WTC11 (cell line): ENCODE results near the gene AKT1. TPM values are rescaled to one million over a fixed set of nuclear protein-coding genes. Genes with fewer than 3 reads are reported as not detected.

Experiments
- ATAC-seq: fragments of 200-7000 bp; cut with Tn5 transposase; 2 replicates; pipeline ENCODE4 v1.10.0; 2021; ENCODE audit warnings: mild to moderate bottlenecking, moderate library complexity
- CTCF ChIA-PET: fragments of 300-600 bp; sonication (Branson Sonifier 250); formaldehyde crosslinking; loops from one replicate; lab custom pipeline; 2021; ENCODE audit warnings: antibody characterized with exemption; lab: Charles Lee
- POLR2A ChIA-PET: fragments of 350-600 bp; sonication (Branson Sonifier 250); formaldehyde crosslinking; loops from one replicate; lab custom pipeline; 2021; ENCODE audit warnings: antibody characterized with exemption; lab: Charles Lee
- DNase-seq: peaks from one replicate; pipeline ENCODE4 v3.0.0; 2021; ENCODE audit warnings: low spot score
- H3K27ac Mint-ChIP-seq: 2 replicates; pipeline ENCODE4 v1.8.0; 2021; ENCODE audit warnings: mixed read lengths
- H3K27me3 Mint-ChIP-seq: 2 replicates; pipeline ENCODE4 v1.8.0; 2021; ENCODE audit warnings: low read depth, mild to moderate bottlenecking, moderate library complexity, mixed read lengths
- H3K36me3 Mint-ChIP-seq: 2 replicates; pipeline ENCODE4 v1.8.0; 2021; ENCODE audit warnings: mixed read lengths
- H3K4me1 Mint-ChIP-seq: 2 replicates; pipeline ENCODE4 v1.8.0; 2022; ENCODE audit warnings: mixed read lengths
- H3K4me3 Mint-ChIP-seq: 2 replicates; pipeline ENCODE4 v1.8.0; 2021; ENCODE audit warnings: mild to moderate bottlenecking, moderate library complexity, mixed read lengths
- H3K9me3 Mint-ChIP-seq: 2 replicates; pipeline ENCODE4 v1.8.0; 2021; ENCODE audit warnings: mixed read lengths
- CREB1 ChIP-seq: sonication (generic); formaldehyde crosslinking; IDR thresholded peaks from 2 replicates; pipeline ENCODE4 v1.8.0; 2023; ENCODE audit warnings: mild to moderate bottlenecking, missing genetic modification reagents
- FOXK1 ChIP-seq: sonication (generic); formaldehyde crosslinking; IDR thresholded peaks from 2 replicates; pipeline ENCODE4 v1.8.0; 2022; ENCODE audit warnings: mild to moderate bottlenecking, moderate library complexity, missing genetic modification reagents
- GRHL2 ChIP-seq: fragments of 250-450 bp; sonication (Bioruptor Pico); IDR thresholded peaks from 2 replicates; pipeline ENCODE4 v1.8.0; 2022; ENCODE audit warnings: mild to moderate bottlenecking, moderate library complexity; ENCODE audit not compliant: insufficient replicate concordance, severe bottlenecking
- MXD4 ChIP-seq: fragments of 250-450 bp; sonication (Bioruptor Pico); IDR thresholded peaks from 2 replicates; pipeline ENCODE4 v1.8.0; 2021; ENCODE audit warnings: mild to moderate bottlenecking, moderate library complexity, borderline replicate concordance
- NFE2L1 ChIP-seq: sonication (generic); formaldehyde crosslinking; IDR thresholded peaks from 2 replicates; pipeline ENCODE4 v1.8.1; 2023; ENCODE audit warnings: missing genetic modification reagents
- NR3C1 ChIP-seq: sonication (generic); formaldehyde crosslinking; conservative IDR thresholded peaks from 2 replicates; pipeline ENCODE4 v1.8.1; 2023; ENCODE audit warnings: low read depth, mild to moderate bottlenecking, missing genetic modification reagents
- OVOL2 ChIP-seq: fragments of 250-450 bp; sonication (Bioruptor Pico); IDR thresholded peaks from 2 replicates; pipeline ENCODE4 v1.9.0; 2021; ENCODE audit warnings: mild to moderate bottlenecking, borderline replicate concordance
- PRRX2 ChIP-seq: fragments of 250-450 bp; sonication (Bioruptor Pico); IDR thresholded peaks from 2 replicates; pipeline ENCODE4 v1.8.0; 2021; ENCODE audit warnings: mild to moderate bottlenecking
- TCF7 ChIP-seq: sonication (generic); formaldehyde crosslinking; IDR thresholded peaks from 2 replicates; pipeline ENCODE4 v1.8.0; 2022; ENCODE audit warnings: mild to moderate bottlenecking, low read depth, missing genetic modification reagents, moderate library complexity
- ZNF416 ChIP-seq: fragments of 250-450 bp; sonication (Bioruptor Pico); IDR thresholded peaks from 2 replicates; pipeline ENCODE4 v1.9.0; 2021; ENCODE audit warnings: mild to moderate bottlenecking, inconsistent platforms
- total RNA-seq: library from RNA; stranded (reverse); gene quantifications from 3 replicates; pipeline ENCODE4 v1.2.3, GENCODE V29; 2021
- TF ChIP-seq, protein P1 (sequence below): fragments of 250-450 bp; sonication (Bioruptor Pico); IDR thresholded peaks from 2 replicates; pipeline ENCODE4 v1.9.0; 2021; ENCODE audit warnings: mild to moderate bottlenecking, borderline replicate concordance
- TF ChIP-seq, protein P2 (sequence below): sonication (generic); formaldehyde crosslinking; IDR thresholded peaks from 2 replicates; pipeline ENCODE4 v1.8.0; 2022; ENCODE audit warnings: mild to moderate bottlenecking, missing genetic modification reagents
- TF ChIP-seq, protein P3 (sequence below): fragments of 250-450 bp; sonication (Bioruptor Pico); conservative IDR thresholded peaks from 2 replicates; pipeline ENCODE4 v1.9.0; 2021; ENCODE audit warnings: mild to moderate bottlenecking
- TF ChIP-seq, protein P4 (sequence below): fragments of 250-450 bp; sonication (Bioruptor Pico); IDR thresholded peaks from 2 replicates; pipeline ENCODE4 v1.9.0; 2021; ENCODE audit warnings: mild to moderate bottlenecking
- TF ChIP-seq, protein P5 (sequence below): sonication (generic); formaldehyde crosslinking; conservative IDR thresholded peaks from 2 replicates; pipeline ENCODE4 v1.8.1; 2023; ENCODE audit warnings: mild to moderate bottlenecking, low read depth, missing genetic modification reagents, moderate library complexity
- TF ChIP-seq, protein P6 (sequence below): sonication (generic); formaldehyde crosslinking; IDR thresholded peaks from 2 replicates; pipeline ENCODE4 v1.8.0; 2023; ENCODE audit warnings: mild to moderate bottlenecking, missing genetic modification reagents
- TF ChIP-seq, protein P7 (sequence below): sonication (generic); formaldehyde crosslinking; IDR thresholded peaks from 2 replicates; pipeline ENCODE4 v1.8.0; 2023; ENCODE audit warnings: missing genetic modification reagents
- TF ChIP-seq, protein P8 (sequence below): sonication (generic); formaldehyde crosslinking; IDR thresholded peaks from 2 replicates; pipeline ENCODE4 v1.8.0; 2022; ENCODE audit warnings: mild to moderate bottlenecking, missing genetic modification reagents

Gene AKT1
- total RNA-seq, 1 experiment from 2014 or later, result 121 TPM

DNA sequence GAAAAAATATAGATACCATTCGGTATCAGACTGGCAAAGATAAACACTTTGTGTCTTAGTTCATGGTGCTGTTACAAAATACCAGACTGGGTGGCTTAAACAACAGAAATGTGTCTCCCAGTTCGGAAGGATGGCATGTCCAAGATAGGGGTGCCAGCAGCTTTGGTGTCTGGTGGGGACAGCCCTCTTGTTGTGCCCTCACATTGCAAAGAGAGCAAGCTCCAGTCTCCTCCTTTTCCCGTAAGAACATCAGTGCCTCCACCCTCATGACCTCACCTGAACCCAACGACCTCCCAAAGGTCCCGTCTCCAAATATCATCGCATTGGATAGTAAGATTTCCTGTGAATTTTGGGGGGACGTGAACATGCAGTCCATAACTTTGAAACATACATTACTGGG, 17.7 kb upstream of the AKT1 start:
- CTCF ChIA-PET, result no interaction called here
- TF ChIP-seq, protein P1, sequence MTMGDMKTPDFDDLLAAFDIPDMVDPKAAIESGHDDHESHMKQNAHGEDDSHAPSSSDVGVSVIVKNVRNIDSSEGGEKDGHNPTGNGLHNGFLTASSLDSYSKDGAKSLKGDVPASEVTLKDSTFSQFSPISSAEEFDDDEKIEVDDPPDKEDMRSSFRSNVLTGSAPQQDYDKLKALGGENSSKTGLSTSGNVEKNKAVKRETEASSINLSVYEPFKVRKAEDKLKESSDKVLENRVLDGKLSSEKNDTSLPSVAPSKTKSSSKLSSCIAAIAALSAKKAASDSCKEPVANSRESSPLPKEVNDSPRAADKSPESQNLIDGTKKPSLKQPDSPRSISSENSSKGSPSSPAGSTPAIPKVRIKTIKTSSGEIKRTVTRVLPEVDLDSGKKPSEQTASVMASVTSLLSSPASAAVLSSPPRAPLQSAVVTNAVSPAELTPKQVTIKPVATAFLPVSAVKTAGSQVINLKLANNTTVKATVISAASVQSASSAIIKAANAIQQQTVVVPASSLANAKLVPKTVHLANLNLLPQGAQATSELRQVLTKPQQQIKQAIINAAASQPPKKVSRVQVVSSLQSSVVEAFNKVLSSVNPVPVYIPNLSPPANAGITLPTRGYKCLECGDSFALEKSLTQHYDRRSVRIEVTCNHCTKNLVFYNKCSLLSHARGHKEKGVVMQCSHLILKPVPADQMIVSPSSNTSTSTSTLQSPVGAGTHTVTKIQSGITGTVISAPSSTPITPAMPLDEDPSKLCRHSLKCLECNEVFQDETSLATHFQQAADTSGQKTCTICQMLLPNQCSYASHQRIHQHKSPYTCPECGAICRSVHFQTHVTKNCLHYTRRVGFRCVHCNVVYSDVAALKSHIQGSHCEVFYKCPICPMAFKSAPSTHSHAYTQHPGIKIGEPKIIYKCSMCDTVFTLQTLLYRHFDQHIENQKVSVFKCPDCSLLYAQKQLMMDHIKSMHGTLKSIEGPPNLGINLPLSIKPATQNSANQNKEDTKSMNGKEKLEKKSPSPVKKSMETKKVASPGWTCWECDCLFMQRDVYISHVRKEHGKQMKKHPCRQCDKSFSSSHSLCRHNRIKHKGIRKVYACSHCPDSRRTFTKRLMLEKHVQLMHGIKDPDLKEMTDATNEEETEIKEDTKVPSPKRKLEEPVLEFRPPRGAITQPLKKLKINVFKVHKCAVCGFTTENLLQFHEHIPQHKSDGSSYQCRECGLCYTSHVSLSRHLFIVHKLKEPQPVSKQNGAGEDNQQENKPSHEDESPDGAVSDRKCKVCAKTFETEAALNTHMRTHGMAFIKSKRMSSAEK, result no peak
- TF ChIP-seq, protein P2, sequence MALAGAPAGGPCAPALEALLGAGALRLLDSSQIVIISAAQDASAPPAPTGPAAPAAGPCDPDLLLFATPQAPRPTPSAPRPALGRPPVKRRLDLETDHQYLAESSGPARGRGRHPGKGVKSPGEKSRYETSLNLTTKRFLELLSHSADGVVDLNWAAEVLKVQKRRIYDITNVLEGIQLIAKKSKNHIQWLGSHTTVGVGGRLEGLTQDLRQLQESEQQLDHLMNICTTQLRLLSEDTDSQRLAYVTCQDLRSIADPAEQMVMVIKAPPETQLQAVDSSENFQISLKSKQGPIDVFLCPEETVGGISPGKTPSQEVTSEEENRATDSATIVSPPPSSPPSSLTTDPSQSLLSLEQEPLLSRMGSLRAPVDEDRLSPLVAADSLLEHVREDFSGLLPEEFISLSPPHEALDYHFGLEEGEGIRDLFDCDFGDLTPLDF, result no peak
- TF ChIP-seq, protein P3, sequence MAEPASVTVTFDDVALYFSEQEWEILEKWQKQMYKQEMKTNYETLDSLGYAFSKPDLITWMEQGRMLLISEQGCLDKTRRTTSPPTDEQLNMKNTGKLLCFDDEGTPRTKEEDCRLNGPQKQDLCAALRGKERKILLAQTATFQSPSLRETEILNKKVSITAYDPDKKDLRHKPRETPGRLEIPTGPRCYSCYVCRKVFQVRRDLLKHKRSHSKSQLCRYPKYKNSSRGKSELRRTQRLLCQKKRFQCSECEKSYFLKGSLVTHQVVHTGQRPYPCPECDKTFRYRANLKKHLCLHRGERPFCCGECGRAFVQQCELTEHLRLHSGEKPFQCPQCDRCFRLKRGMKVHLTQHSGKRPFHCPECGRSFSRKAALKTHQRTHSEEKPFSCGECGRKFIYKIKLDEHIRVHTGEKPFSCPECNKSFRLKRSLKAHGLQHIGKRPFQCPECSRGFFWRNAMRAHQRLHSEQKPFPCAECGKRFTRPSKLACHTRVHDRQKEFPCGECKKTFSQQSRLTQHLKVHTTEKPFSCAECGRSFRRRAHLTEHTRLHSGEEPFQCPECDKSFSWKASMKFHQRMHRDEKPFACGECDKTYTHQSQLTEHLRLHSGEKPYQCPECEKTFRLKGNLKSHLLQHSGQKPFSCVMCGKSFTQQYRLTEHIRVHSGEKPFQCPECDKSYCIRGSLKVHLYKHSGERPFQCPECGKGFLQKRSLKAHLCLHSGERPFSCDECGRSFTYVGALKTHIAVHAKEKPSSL (CRISPR knock-in tag), result no peak
- TF ChIP-seq FOXK1 (CRISPR knock-in tag) (no peak), MXD4 (no peak), PRRX2 (CRISPR knock-in tag) (no peak)
- TF ChIP-seq, all 79 proteins: peak for 0
- Mint-ChIP-seq H3K9me3 (no peaks in the 10 kb centered on the region), H3K4me1 (peaks cover 10% of the 10 kb centered on the region), H3K36me3 (no peaks in the 10 kb centered on the region; the same call in 1 of the 2 replicates), H3K27me3 (peaks cover 2% of the 10 kb centered on the region; the same call in 1 of the 2 replicates), H3K27ac (no peak overlapping the region), H3K4me3 (no peak overlapping the region)
- POLR2A ChIA-PET, result interaction anchor here (0.7 kb wide), 1 partner anchor 63 kb away, joined by 3 read pairs; no protein-coding TSS in a partner anchor
- DNase-seq (no peak), ATAC-seq (no peak)

DNA sequence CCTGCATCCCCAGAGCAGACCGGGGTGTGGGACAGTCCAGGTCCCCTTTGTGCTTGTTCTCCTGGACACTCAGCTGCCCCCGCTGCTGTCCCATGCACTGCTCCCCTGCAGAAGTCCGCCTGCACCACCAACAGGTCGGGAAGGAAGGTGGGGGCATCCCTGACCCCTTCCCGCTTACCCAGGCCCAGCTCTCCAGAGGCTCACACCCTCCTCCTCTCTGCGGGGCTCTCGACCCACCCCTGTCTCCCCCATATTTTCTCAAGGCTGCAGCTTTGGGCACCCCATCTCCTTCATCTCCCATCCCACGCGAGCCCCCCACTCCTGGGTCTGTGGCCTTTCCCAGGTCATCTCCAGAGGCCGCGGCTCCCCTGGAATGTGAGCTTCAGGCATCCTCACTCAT, 14.8 kb upstream of the AKT1 start:
- Mint-ChIP-seq H3K27ac (no peak overlapping the region), H3K4me1 (peaks cover 4% of the 10 kb centered on the region; the same call in 1 of the 2 replicates), H3K27me3 (peaks cover 4% of the 10 kb centered on the region; the same call in 1 of the 2 replicates), H3K9me3 (peaks cover 11% of the 10 kb centered on the region), H3K36me3 (no peaks in the 10 kb centered on the region), H3K4me3 (no peak overlapping the region)
- POLR2A ChIA-PET, result no interaction called here
- no peak for ATAC-seq
- CTCF ChIA-PET, result no interaction called here
- DNase-seq, result peak; percentile 8
- TF ChIP-seq CREB1 (no peak), ZNF416 (no peak), NR3C1 (CRISPR knock-in tag) (no peak), OVOL2 (CRISPR knock-in tag) (no peak), NFE2L1 (CRISPR knock-in tag) (no peak), FOXK1 (CRISPR knock-in tag) (no peak), TCF7 (CRISPR knock-in tag) (no peak), GRHL2 (CRISPR knock-in tag) (no peak)
- TF ChIP-seq, protein P4, sequence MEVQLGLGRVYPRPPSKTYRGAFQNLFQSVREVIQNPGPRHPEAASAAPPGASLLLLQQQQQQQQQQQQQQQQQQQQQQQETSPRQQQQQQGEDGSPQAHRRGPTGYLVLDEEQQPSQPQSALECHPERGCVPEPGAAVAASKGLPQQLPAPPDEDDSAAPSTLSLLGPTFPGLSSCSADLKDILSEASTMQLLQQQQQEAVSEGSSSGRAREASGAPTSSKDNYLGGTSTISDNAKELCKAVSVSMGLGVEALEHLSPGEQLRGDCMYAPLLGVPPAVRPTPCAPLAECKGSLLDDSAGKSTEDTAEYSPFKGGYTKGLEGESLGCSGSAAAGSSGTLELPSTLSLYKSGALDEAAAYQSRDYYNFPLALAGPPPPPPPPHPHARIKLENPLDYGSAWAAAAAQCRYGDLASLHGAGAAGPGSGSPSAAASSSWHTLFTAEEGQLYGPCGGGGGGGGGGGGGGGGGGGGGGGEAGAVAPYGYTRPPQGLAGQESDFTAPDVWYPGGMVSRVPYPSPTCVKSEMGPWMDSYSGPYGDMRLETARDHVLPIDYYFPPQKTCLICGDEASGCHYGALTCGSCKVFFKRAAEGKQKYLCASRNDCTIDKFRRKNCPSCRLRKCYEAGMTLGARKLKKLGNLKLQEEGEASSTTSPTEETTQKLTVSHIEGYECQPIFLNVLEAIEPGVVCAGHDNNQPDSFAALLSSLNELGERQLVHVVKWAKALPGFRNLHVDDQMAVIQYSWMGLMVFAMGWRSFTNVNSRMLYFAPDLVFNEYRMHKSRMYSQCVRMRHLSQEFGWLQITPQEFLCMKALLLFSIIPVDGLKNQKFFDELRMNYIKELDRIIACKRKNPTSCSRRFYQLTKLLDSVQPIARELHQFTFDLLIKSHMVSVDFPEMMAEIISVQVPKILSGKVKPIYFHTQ (CRISPR knock-in tag), result no peak
- TF ChIP-seq, protein P5, sequence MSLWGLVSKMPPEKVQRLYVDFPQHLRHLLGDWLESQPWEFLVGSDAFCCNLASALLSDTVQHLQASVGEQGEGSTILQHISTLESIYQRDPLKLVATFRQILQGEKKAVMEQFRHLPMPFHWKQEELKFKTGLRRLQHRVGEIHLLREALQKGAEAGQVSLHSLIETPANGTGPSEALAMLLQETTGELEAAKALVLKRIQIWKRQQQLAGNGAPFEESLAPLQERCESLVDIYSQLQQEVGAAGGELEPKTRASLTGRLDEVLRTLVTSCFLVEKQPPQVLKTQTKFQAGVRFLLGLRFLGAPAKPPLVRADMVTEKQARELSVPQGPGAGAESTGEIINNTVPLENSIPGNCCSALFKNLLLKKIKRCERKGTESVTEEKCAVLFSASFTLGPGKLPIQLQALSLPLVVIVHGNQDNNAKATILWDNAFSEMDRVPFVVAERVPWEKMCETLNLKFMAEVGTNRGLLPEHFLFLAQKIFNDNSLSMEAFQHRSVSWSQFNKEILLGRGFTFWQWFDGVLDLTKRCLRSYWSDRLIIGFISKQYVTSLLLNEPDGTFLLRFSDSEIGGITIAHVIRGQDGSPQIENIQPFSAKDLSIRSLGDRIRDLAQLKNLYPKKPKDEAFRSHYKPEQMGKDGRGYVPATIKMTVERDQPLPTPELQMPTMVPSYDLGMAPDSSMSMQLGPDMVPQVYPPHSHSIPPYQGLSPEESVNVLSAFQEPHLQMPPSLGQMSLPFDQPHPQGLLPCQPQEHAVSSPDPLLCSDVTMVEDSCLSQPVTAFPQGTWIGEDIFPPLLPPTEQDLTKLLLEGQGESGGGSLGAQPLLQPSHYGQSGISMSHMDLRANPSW (CRISPR knock-in tag), result no peak
- TF ChIP-seq, protein P6, sequence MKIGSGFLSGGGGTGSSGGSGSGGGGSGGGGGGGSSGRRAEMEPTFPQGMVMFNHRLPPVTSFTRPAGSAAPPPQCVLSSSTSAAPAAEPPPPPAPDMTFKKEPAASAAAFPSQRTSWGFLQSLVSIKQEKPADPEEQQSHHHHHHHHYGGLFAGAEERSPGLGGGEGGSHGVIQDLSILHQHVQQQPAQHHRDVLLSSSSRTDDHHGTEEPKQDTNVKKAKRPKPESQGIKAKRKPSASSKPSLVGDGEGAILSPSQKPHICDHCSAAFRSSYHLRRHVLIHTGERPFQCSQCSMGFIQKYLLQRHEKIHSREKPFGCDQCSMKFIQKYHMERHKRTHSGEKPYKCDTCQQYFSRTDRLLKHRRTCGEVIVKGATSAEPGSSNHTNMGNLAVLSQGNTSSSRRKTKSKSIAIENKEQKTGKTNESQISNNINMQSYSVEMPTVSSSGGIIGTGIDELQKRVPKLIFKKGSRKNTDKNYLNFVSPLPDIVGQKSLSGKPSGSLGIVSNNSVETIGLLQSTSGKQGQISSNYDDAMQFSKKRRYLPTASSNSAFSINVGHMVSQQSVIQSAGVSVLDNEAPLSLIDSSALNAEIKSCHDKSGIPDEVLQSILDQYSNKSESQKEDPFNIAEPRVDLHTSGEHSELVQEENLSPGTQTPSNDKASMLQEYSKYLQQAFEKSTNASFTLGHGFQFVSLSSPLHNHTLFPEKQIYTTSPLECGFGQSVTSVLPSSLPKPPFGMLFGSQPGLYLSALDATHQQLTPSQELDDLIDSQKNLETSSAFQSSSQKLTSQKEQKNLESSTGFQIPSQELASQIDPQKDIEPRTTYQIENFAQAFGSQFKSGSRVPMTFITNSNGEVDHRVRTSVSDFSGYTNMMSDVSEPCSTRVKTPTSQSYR (CRISPR knock-in tag), result no peak
- TF ChIP-seq, protein P7, sequence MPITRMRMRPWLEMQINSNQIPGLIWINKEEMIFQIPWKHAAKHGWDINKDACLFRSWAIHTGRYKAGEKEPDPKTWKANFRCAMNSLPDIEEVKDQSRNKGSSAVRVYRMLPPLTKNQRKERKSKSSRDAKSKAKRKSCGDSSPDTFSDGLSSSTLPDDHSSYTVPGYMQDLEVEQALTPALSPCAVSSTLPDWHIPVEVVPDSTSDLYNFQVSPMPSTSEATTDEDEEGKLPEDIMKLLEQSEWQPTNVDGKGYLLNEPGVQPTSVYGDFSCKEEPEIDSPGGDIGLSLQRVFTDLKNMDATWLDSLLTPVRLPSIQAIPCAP (CRISPR knock-in tag), result no peak
- TF ChIP-seq, protein P8, sequence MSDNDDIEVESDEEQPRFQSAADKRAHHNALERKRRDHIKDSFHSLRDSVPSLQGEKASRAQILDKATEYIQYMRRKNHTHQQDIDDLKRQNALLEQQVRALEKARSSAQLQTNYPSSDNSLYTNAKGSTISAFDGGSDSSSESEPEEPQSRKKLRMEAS (CRISPR knock-in tag), result no peak
